Neural progenitor cell (in vitro differentiated cells): Measurements from ENCODE around the gene CCM2. TPM values are rescaled to one million over a fixed set of nuclear protein-coding genes. Genes with fewer than 3 reads are reported as not detected.

ENCODE experiments used
- DNase-seq: peaks from one replicate; pipeline ENCODE4 v3.0.0-alpha.2; 2016; ENCODE audit warnings: low spot score
- H2AFZ ChIP-seq: fragments of 200-600 bp; sonication (generic); replicated peaks from 2 replicates; pipeline ENCODE4 v1.6.1; 2016; ENCODE audit warnings: antibody characterized with exemption
- H3F3A ChIP-seq: fragments of 200-600 bp; sonication (generic); 2 replicates; pipeline ENCODE4 v1.6.1; 2016; ENCODE audit warnings: antibody characterized with exemption, low read depth
- H3K27ac ChIP-seq: fragments of 200-600 bp; sonication (generic); 2 replicates; pipeline ENCODE4 v1.5.1; 2016; ENCODE audit warnings: mild to moderate bottlenecking
- H3K27me3 ChIP-seq: fragments of 200-600 bp; sonication (generic); 2 replicates; pipeline ENCODE4 v1.6.1; 2016; ENCODE audit warnings: mild to moderate bottlenecking, moderate library complexity
- H3K36me3 ChIP-seq: fragments of 200-600 bp; sonication (generic); 2 replicates; pipeline ENCODE4 v1.5.1; 2016
- H3K4me1 ChIP-seq: fragments of 200-600 bp; sonication (generic); 2 replicates; pipeline ENCODE4 v1.6.1; 2016; ENCODE audit warnings: mixed run types
- H3K4me2 ChIP-seq: fragments of 200-600 bp; sonication (generic); 2 replicates; pipeline ENCODE4 v1.6.1; 2016
- H3K4me3 ChIP-seq: fragments of 200-600 bp; sonication (generic); 2 replicates; pipeline ENCODE4 v1.5.1; 2016
- H3K79me2 ChIP-seq: fragments of 200-600 bp; sonication (generic); 2 replicates; pipeline ENCODE4 v1.6.1; 2016; ENCODE audit warnings: low read depth
- H3K9ac ChIP-seq: fragments of 200-600 bp; sonication (generic); 2 replicates; pipeline ENCODE4 v1.6.1; 2016
- H3K9me3 ChIP-seq: fragments of 200-600 bp; sonication (generic); 2 replicates; pipeline ENCODE4 v1.5.1; 2016; ENCODE audit warnings: low read depth
- H4K20me1 ChIP-seq: fragments of 200-600 bp; sonication (generic); 2 replicates; pipeline ENCODE4 v1.6.1; 2016; ENCODE audit warnings: low read depth
- H3K27ac Mint-ChIP-seq: 3 replicates; pipeline ENCODE4 v1.8.0; 2021; ENCODE audit warnings: mixed read lengths
- H3K27me3 Mint-ChIP-seq: 2 replicates; pipeline ENCODE4 v1.8.0; 2022; ENCODE audit warnings: low read depth, mild to moderate bottlenecking, inconsistent platforms, moderate library complexity, mixed read lengths; ENCODE audit not compliant: insufficient read depth
- H3K36me3 Mint-ChIP-seq: 3 replicates; pipeline ENCODE4 v1.8.0; 2021; ENCODE audit warnings: mixed read lengths
- H3K4me1 Mint-ChIP-seq: 3 replicates; pipeline ENCODE4 v1.8.0; 2021; ENCODE audit warnings: mixed read lengths
- H3K4me3 Mint-ChIP-seq: 3 replicates; pipeline ENCODE4 v1.8.0; 2021; ENCODE audit warnings: mild to moderate bottlenecking, moderate library complexity, mixed read lengths
- H3K9me3 Mint-ChIP-seq: 3 replicates; pipeline ENCODE4 v1.8.0; 2020; ENCODE audit warnings: mixed read lengths
- EZH2 ChIP-seq: fragments of 200-600 bp; sonication (generic); IDR thresholded peaks from 2 replicates; pipeline ENCODE4 v1.6.1; 2017; ENCODE audit warnings: antibody characterized with exemption, mild to moderate bottlenecking, moderate library complexity
- EZH2phosphoT487 ChIP-seq: fragments of 200-600 bp; sonication (generic); IDR thresholded peaks from 2 replicates; pipeline ENCODE4 v1.6.1; 2017; ENCODE audit warnings: antibody characterized with exemption
- small RNA-seq: library from RNA; depleted of rRNA; stranded (forward); fragments of <200 nt; gene quantifications from one replicate; pipeline ENCODE3, GENCODE V24; 2015
- total RNA-seq: library from RNA; depleted of rRNA; stranded (reverse); fragments of >200 nt; gene quantifications from 2 replicates; pipeline ENCODE4 v1.2.3, GENCODE V29; 2015; ENCODE audit warnings: low replicate concordance
- TF ChIP-seq, protein P1 (sequence below): fragments of 200-600 bp; sonication (generic); IDR thresholded peaks from 2 replicates; pipeline ENCODE4 v1.5.1; 2017; ENCODE audit warnings: antibody characterized with exemption, mild to moderate bottlenecking

Gene CCM2
- total RNA-seq, 1 donor from 2014 or later: 21.8 TPM

DNA sequence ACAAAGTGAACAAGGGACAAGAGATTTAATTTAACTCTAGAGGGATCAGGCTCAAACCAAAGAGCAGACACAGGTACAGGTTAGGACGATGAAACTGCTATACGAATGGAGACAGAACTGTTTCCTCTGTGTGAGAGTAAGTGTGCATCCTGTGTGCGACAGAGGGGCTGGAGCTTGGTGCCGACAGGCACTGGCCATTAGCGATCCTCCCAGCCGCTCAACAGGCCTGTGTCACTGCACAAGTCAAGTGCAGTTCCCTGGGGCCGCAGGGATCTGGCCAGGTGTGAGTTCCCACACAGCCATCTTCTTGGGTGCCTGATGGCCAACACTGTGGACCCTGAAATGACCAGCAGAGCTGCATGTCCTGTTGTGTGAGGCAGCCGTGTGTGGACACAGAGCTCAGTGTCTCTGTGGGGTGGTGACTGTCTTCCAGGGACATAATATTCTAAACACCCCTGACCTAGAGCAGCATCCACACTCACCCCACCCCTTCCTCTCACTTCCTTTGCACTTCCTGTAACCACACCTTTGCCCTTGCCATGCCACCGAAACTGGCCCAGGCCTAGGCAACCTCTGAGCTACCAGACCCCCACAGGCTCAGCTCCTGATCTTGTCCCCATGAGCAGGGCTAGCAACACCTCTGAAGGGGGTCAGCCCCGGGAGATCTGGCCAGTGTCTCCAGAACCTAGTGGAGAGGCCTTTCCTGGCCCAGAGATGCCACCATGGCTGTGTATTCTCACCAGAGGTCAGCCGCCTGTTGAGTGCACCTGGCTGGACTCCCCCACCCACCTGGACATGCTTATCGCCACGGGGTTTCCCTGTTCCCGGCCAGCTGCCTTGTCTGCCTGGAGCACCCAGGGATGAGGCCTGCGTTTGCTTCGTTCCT is 123.2 kb downstream of the CCM2 start:
- peaks cover 9% of the 10 kb centered on the region for H3K4me1 ChIP-seq
- H4K20me1 ChIP-seq: no peaks in the 10 kb centered on the region
- no peaks in the 10 kb centered on the region for H3K9me3 Mint-ChIP-seq
- DNase-seq: no peak
- peak overlapping the region; percentile 53 for H3K27ac Mint-ChIP-seq
- H3K27me3 Mint-ChIP-seq: peaks cover 8% of the 10 kb centered on the region
- no peaks in the 10 kb centered on the region for H3K27me3 ChIP-seq
- no peaks in the 10 kb centered on the region for H3F3A ChIP-seq
- H3K4me2 ChIP-seq: peak overlapping the region; percentile 27
- H2AFZ ChIP-seq: peak overlapping the region; percentile 87
- no peak overlapping the region for H3K9ac ChIP-seq
- no peak overlapping the region for H3K4me3 Mint-ChIP-seq
- no peak overlapping the region for H3K4me3 ChIP-seq
- no peaks in the 10 kb centered on the region for H3K36me3 ChIP-seq
- no peak overlapping the region for H3K27ac ChIP-seq
- TF ChIP-seq EZH2 (no peak), EZH2phosphoT487 (no peak)
- TF ChIP-seq, protein P1, sequence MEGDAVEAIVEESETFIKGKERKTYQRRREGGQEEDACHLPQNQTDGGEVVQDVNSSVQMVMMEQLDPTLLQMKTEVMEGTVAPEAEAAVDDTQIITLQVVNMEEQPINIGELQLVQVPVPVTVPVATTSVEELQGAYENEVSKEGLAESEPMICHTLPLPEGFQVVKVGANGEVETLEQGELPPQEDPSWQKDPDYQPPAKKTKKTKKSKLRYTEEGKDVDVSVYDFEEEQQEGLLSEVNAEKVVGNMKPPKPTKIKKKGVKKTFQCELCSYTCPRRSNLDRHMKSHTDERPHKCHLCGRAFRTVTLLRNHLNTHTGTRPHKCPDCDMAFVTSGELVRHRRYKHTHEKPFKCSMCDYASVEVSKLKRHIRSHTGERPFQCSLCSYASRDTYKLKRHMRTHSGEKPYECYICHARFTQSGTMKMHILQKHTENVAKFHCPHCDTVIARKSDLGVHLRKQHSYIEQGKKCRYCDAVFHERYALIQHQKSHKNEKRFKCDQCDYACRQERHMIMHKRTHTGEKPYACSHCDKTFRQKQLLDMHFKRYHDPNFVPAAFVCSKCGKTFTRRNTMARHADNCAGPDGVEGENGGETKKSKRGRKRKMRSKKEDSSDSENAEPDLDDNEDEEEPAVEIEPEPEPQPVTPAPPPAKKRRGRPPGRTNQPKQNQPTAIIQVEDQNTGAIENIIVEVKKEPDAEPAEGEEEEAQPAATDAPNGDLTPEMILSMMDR: no peak
- no peaks in the 10 kb centered on the region for H3K36me3 Mint-ChIP-seq
- peaks cover 8% of the 10 kb centered on the region for H3K4me1 Mint-ChIP-seq
- no peaks in the 10 kb centered on the region for H3K79me2 ChIP-seq
- no peaks in the 10 kb centered on the region for H3K9me3 ChIP-seq

DNA sequence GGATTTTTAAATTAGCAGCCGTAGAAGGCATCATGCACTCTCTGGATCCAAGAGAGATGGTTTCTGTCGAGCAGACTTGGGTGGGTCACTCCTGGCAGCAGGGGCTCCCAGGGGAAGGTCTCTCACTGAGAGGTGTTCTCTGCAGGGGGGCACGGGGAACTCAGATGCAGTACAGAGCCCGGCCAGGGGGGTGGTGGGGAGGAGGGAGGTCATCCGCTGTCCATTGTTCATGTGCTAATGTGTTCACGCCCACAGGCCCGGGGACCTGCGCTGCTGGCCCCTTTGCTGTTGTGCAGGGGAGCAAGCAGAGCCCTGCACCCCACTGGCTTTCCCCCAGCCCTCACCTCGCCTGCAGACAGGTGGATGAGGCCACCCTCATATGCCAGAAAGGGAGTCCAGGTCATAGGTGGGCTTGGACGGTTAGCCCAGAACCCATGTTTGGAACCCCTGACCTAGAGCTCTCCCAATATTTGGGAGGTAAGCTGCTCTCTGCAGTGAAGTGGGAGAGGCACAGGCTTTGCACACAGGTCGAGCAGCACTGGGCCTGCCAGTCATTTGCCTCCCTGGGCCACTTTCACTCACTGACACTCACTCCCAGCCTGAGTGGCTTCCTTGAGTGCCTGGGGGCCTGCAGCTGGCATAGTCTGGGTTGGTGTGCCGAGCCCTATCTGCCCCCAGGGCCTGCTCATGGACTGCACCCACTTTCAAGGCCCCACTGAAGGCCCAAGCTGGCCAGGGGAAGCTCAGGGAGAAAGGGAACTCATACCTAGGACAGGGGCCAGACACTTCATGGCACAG is 124.1 kb downstream of the CCM2 start:
- Histone ChIP-seq H3K4me2 (peak overlapping the region; percentile 27), H3K9ac (peak overlapping the region; percentile 25), H3K36me3 (no peaks in the 10 kb centered on the region), H3K27ac (no peak overlapping the region), H3K27me3 (no peaks in the 10 kb centered on the region), H3F3A (no peaks in the 10 kb centered on the region), H4K20me1 (no peaks in the 10 kb centered on the region), H3K79me2 (no peaks in the 10 kb centered on the region), H3K9me3 (no peaks in the 10 kb centered on the region), H3K4me3 (no peak overlapping the region), H3K4me1 (peaks cover 9% of the 10 kb centered on the region), H2AFZ (peak overlapping the region; percentile 87)
- TF ChIP-seq EZH2phosphoT487 (no peak), EZH2 (no peak)
- TF ChIP-seq, protein P1: no peak
- no peaks in the 10 kb centered on the region for H3K36me3 Mint-ChIP-seq
- peak overlapping the region; percentile 53 for H3K27ac Mint-ChIP-seq
- peak; percentile 64 for DNase-seq
- H3K27me3 Mint-ChIP-seq: peaks cover 8% of the 10 kb centered on the region
- peaks cover 8% of the 10 kb centered on the region for H3K4me1 Mint-ChIP-seq
- no peak overlapping the region for H3K4me3 Mint-ChIP-seq
- no peaks in the 10 kb centered on the region for H3K9me3 Mint-ChIP-seq

DNA sequence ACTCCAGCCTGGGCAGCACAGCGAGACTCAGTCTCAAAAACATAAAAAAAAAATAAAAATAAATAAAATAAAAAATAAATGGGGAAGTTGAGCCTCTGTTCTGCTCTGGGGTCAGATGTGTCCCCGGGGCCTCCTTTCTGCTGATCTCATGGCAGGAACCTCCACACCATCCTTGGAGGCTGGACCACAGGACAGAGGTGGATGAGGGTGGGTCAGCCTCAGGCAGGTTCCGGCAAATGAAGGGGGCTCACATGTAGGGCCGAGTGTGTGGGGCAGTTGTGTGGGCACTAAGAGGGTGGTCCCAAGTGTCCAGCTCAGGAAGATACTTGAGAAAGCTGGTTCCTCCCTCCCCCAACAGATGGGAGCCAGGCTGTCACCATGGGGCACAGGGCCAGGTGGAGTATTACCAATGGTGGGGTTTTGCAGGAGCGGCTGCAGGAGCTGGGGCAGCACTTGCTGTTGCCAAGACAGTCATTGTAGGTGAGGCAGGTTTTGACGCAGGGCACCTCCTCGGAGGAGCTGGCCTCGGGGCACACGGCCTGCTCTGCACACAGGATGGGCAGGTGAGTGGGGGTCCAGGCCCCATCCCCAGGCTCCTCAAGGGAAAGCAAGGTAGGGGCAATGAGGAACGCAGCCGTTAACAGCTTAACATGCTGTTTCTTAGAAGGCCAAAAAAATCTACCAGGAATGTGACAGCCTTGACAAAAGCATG is 125.3 kb downstream of the CCM2 start:
- Mint-ChIP-seq H3K4me3 (no peak overlapping the region), H3K27ac (no peak overlapping the region), H3K4me1 (peaks cover 8% of the 10 kb centered on the region), H3K36me3 (no peaks in the 10 kb centered on the region), H3K27me3 (peaks cover 9% of the 10 kb centered on the region), H3K9me3 (no peaks in the 10 kb centered on the region)
- H2AFZ ChIP-seq: no peak overlapping the region
- H4K20me1 ChIP-seq: no peaks in the 10 kb centered on the region
- no peaks in the 10 kb centered on the region for H3K36me3 ChIP-seq
- peaks cover 9% of the 10 kb centered on the region for H3K4me1 ChIP-seq
- H3F3A ChIP-seq: no peaks in the 10 kb centered on the region
- no peak for DNase-seq
- H3K27me3 ChIP-seq: no peaks in the 10 kb centered on the region
- TF ChIP-seq, protein P1: no peak
- TF ChIP-seq EZH2 (no peak), EZH2phosphoT487 (no peak)
- no peak overlapping the region for H3K9ac ChIP-seq
- H3K79me2 ChIP-seq: no peaks in the 10 kb centered on the region
- no peak overlapping the region for H3K4me3 ChIP-seq
- no peaks in the 10 kb centered on the region for H3K9me3 ChIP-seq
- H3K27ac ChIP-seq: no peak overlapping the region
- H3K4me2 ChIP-seq: no peak overlapping the region

Small RNA genes lying within 50 kb of the gene (small RNA-seq; reads per million reads assigned to genes)
- gene SNORA5A: 1.5 reads per million, percentile 85 among the genes with 10 or more reads in this experiment
- gene SNORA5B: not detected
- gene SNORA5C: 17.8 reads per million, percentile 97 among the genes with 10 or more reads in this experiment

Other genes starting within 250 kb of the CCM2 start
- 2,768 and 2,932 TPM in 2 replicates for gene PPIA, start 203.5 kb upstream of the CCM2 start, total RNA-seq
- gene H2AZ2, start 152.1 kb upstream of the CCM2 start, total RNA-seq: 439 and 462 TPM in 2 replicates
- 18.5 and 26.5 TPM in 2 replicates for gene PURB, start 114.7 kb upstream of the CCM2 start, total RNA-seq
- gene MYO1G, start 21.2 kb upstream of the CCM2 start, total RNA-seq: 0.03 TPM in 1 of 2 replicates, not detected in the other
- 0.39 and 1.5 TPM in 2 replicates for gene NACAD, start 88.8 kb downstream of the CCM2 start, total RNA-seq
- gene TBRG4, start 111.5 kb downstream of the CCM2 start, total RNA-seq: 32.2 and 63.7 TPM in 2 replicates
- not detected in 2 replicates for gene RAMP3, start 157.6 kb downstream of the CCM2 start, total RNA-seq